Measurements from ENCODE around the gene ETFBKMT.

ETFBKMT gene

GRCh38 chr12:31626270-31626995 lies 33.1 kb upstream of the ETFBKMT start:
- DNase-seq (ENCODE audit: extremely low read depth, insufficient read length), result no peak
- Histone ChIP-seq H3K4me3 (replicated peaks; ENCODE audit: low read depth, low read length) (no peak overlapping the region), H3K36me3 (ENCODE audit: control insufficient read depth, insufficient read depth, low read length) (no peaks in the 10 kb centered on the region), H3K27me3 (replicated peaks; ENCODE audit: control insufficient read depth, insufficient read depth, low read length) (no peaks in the 10 kb centered on the region)
- TF ChIP-seq, protein P1, sequence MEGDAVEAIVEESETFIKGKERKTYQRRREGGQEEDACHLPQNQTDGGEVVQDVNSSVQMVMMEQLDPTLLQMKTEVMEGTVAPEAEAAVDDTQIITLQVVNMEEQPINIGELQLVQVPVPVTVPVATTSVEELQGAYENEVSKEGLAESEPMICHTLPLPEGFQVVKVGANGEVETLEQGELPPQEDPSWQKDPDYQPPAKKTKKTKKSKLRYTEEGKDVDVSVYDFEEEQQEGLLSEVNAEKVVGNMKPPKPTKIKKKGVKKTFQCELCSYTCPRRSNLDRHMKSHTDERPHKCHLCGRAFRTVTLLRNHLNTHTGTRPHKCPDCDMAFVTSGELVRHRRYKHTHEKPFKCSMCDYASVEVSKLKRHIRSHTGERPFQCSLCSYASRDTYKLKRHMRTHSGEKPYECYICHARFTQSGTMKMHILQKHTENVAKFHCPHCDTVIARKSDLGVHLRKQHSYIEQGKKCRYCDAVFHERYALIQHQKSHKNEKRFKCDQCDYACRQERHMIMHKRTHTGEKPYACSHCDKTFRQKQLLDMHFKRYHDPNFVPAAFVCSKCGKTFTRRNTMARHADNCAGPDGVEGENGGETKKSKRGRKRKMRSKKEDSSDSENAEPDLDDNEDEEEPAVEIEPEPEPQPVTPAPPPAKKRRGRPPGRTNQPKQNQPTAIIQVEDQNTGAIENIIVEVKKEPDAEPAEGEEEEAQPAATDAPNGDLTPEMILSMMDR (IDR thresholded peaks at IDR 0.05; ENCODE audit: insufficient read depth, low read length, poor library complexity, severe bottlenecking), result no peak

- Histone ChIP-seq H3K36me3 (ENCODE audit: control insufficient read depth, insufficient read depth, low read length) (no peaks in the 10 kb centered on the region), H3K4me3 (replicated peaks; ENCODE audit: low read depth, low read length) (no peak overlapping the region)
- TF ChIP-seq, protein P1 (IDR thresholded peaks at IDR 0.05; ENCODE audit: insufficient read depth, low read length, poor library complexity, severe bottlenecking), result no peak
Measured at GRCh38 chr12:31627456-31628054, 31.9 kb upstream of the ETFBKMT start.

DNA sequence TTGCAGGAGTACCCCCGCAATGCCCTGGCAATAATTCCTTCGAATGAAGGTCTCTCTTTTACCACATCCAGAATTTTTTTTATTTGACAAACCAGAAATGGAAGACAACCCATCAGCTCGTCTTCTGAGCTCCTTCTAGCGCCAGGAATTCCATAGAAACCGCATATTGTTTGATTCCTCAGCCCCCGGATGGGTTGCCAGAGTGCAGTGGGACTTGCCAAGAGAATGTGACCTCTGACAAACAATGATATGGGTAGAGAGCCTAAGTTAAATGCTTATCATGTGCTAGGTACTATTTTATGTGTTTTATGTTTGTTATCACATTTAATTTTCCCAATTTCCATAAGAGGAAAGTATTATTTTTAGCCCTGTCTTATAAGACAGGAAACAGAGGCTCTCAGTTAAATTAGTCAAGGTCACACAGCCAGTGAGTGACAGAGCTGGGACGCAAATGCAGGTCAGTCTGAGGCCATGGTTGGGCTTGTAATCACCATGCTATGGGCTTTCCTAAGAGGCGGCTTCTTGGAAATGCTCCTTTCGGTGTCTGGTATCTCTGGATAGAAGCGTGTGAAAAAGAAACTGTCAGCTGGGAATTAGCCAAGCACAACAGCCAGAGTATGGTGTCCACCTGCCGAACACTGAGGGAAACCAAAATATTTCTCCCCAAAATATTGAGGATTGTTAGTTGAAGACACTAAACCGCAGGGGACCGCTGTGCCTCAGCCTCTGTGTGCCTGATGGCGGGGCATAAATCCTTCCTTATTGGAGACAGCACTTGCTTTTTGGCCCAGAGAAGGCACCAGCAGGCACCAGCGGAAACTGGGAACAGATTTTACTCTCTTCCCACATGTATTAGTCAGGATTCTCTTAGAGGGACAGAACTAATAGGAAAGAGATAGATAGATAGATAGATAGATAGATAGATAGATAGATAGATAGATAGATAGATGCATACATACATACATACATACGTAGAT lies 29.4 kb upstream of the ETFBKMT start:
- DNase-seq (ENCODE audit: extremely low read depth, insufficient read length), result no peak
- TF ChIP-seq, protein P1 (IDR thresholded peaks at IDR 0.05; ENCODE audit: insufficient read depth, low read length, poor library complexity, severe bottlenecking), result no peak
- no peaks in the 10 kb centered on the region for H3K27me3 ChIP-seq (replicated peaks; ENCODE audit: control insufficient read depth, insufficient read depth, low read length)

More at GRCh38 chr12:31627456-31628054, 31.9 kb upstream of the ETFBKMT start:
- DNase-seq (ENCODE audit: extremely low read depth, insufficient read length), result no peak
- H3K27me3 ChIP-seq (replicated peaks; ENCODE audit: control insufficient read depth, insufficient read depth, low read length), result no peaks in the 10 kb centered on the region

DNA sequence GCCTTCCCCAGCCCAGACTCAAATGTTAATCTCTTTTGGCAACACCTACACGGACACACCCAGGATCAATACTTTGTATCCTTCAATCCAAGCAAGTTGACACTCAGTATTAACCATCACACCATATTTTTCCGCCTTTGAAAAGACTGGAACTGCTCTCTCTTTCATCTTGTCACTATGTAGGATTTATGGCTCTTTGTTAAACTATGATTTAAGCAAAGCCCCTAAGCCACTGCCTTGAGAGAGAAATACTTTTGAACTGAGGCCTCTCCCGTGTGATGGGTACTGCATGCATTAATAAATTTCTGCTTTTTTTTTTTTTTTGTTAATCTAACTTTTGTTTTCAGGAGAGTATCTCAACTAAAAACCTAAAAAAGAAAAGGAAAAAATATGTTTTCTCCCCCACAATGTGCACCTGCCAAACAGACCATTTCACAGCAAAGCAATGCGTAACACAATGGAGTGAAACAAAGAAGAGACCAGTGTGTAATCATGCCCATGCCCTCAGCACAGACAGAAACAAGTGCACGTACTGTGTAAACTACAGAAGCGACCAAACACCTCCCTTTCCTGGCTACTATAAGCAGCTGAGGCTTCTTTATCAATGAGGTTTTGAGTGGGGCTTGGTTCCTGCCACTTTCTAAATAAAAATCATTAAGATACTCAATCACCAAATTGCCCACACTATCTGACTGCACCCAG lies 28.3 kb upstream of the ETFBKMT start:
- no peak for DNase-seq (ENCODE audit: extremely low read depth, insufficient read length)
- TF ChIP-seq, protein P1 (IDR thresholded peaks at IDR 0.05; ENCODE audit: insufficient read depth, low read length, poor library complexity, severe bottlenecking), result no peak
- no peaks in the 10 kb centered on the region for H3K36me3 ChIP-seq (ENCODE audit: control insufficient read depth, insufficient read depth, low read length)
- no peaks in the 10 kb centered on the region for H3K27me3 ChIP-seq (replicated peaks; ENCODE audit: control insufficient read depth, insufficient read depth, low read length)
- H3K4me3 ChIP-seq (replicated peaks; ENCODE audit: low read depth, low read length), result no peak overlapping the region

More for the DNA sequence above, 29.4 kb upstream of the ETFBKMT start:
- Histone ChIP-seq H3K4me3 (replicated peaks; ENCODE audit: low read depth, low read length) (no peak overlapping the region), H3K36me3 (ENCODE audit: control insufficient read depth, insufficient read depth, low read length) (no peaks in the 10 kb centered on the region)

DNA sequence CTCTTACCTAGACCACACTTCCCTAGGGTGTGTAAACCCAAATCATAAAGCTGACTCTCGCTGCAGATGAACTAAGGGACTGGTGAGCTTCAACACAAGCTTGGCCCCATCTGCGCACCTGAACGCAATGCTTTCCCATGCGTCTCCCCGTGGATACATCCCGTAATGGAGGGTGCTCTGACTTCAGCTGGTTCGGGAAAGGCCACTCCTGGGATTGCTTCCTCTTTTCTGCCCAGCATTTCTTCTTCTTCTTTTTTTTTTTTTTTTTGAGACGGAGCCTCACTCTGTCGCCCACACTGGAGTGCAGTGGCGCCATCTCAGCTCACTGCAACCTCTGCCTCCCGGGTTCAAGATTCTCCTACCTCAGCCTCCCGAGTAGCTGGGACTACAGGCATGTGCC lies 27.7 kb upstream of the ETFBKMT start:
- Histone ChIP-seq H3K36me3 (ENCODE audit: control insufficient read depth, insufficient read depth, low read length) (no peaks in the 10 kb centered on the region), H3K27me3 (replicated peaks; ENCODE audit: control insufficient read depth, insufficient read depth, low read length) (no peaks in the 10 kb centered on the region), H3K4me3 (replicated peaks; ENCODE audit: low read depth, low read length) (no peak overlapping the region)
- no peak for DNase-seq (ENCODE audit: extremely low read depth, insufficient read length)
- TF ChIP-seq, protein P1 (IDR thresholded peaks at IDR 0.05; ENCODE audit: insufficient read depth, low read length, poor library complexity, severe bottlenecking), result no peak
